K562 (cell line): ENCODE data around the gene SLC27A4. TPM values are rescaled to one million over a fixed set of nuclear protein-coding genes. Genes with fewer than 3 reads are reported as not detected.

Experiments used
- ATAC-seq: fragments of 200-7000 bp; cut with Tn5 transposase; 3 replicates; pipeline ENCODE4 v1.9.1; 2020; ENCODE audit warnings: moderate library complexity
- BruUV-seq: library from RNA; stranded (reverse); fragments of 400-500 nt; replicated peaks from 2 replicates; lab custom pipeline; 2021; lab: Mats Ljungman, UMichigan
- CTCF ChIA-PET: fragments of 300-600 bp; formaldehyde crosslinking; extraction: SDS; loops from one replicate; lab custom pipeline; 2021; ENCODE audit warnings: low intra/inter-chr PET ratio; lab: Yijun Ruan, JAX
- POLR2A ChIA-PET: fragments of 300-600, 350-650 bp; sonication (Branson Sonifier 250); formaldehyde crosslinking; extraction: SDS; loops from one replicate; lab custom pipeline; 2021; ENCODE audit warnings: antibody characterized with exemption, inconsistent platforms; lab: Yijun Ruan, JAX
- DNase-seq, 4 experiments: peaks; one replicate each; pipeline versions ENCODE4 v3.0.0 to v3.0.0-alpha.2; 2011 to 2018; ENCODE audit warnings: low spot score in 3 of 4, mixed read lengths in 3 of 4; ENCODE audit errors: extremely low read depth in 1 of 4
- FAIRE-seq: peaks from 2 replicates; lab custom pipeline; 2011; peaks lifted over from hg19 to GRCh38; lab: Jason Lieb, UNC
- H2AFZ ChIP-seq: 2 replicates; pipeline ENCODE4 v1.6.0; 2011; ENCODE audit warnings: low read depth, low read length, control low read depth, inconsistent platforms
- H3K27ac ChIP-seq: fragments of 200-600 bp; 3 replicates; pipeline ENCODE4 v1.8.0; 2011; ENCODE audit warnings: low read depth, mild to moderate bottlenecking, control low read depth, inconsistent platforms, low read length, moderate library complexity, mixed read lengths; ENCODE audit errors: extremely low read depth
- H3K27me3 ChIP-seq, 2 experiments: fragments of 300-600 bp in 1 of 2; 2 replicates in 1 of 2; 3 replicates in 1 of 2; pipeline versions ENCODE4 v1.6.0 to v1.8.0; 2011; ENCODE audit warnings: inconsistent platforms in 2 of 2, low read length in 2 of 2, mild to moderate bottlenecking in 1 of 2, mixed read lengths in 1 of 2, moderate library complexity in 1 of 2; ENCODE audit not compliant: control insufficient read depth in 2 of 2, insufficient read depth in 2 of 2
- H3K36me3 ChIP-seq: fragments of 300-600 bp; 3 replicates; pipeline ENCODE4 v1.8.0; 2011; ENCODE audit warnings: mild to moderate bottlenecking, low read length, inconsistent platforms; ENCODE audit not compliant: control insufficient read depth, insufficient read depth
- H3K4me1 ChIP-seq, 2 experiments: fragments of 200-600 bp in 1 of 2; replicated peaks in 1 of 2; 2 replicates in 1 of 2; 3 replicates in 1 of 2; pipeline versions ENCODE4 v1.5.1 to v1.8.0; 2011; ENCODE audit warnings: inconsistent platforms in 2 of 2, low read length in 2 of 2, mild to moderate bottlenecking in 1 of 2, mixed read lengths in 1 of 2, moderate library complexity in 1 of 2; ENCODE audit not compliant: control insufficient read depth in 2 of 2, insufficient read depth in 2 of 2
- H3K4me2 ChIP-seq: 2 replicates; pipeline ENCODE4 v1.6.1; 2011; ENCODE audit warnings: low read length, control low read depth, inconsistent platforms, mixed read lengths; ENCODE audit not compliant: insufficient read depth
- H3K4me3 ChIP-seq: fragments of 200-600 bp; sonication (generic), shearing (Covaris generic); 2 replicates; pipeline ENCODE4 v1.5.1; 2016; ENCODE audit warnings: control low read depth, inconsistent platforms
- H3K79me2 ChIP-seq: fragments of 200-600 bp; 3 replicates; pipeline ENCODE4 v1.8.0; 2011; ENCODE audit warnings: low read length, inconsistent platforms; ENCODE audit not compliant: control insufficient read depth, insufficient read depth
- H3K9ac ChIP-seq, 2 experiments: 2 replicates each; pipeline versions ENCODE4 v1.6.0 to v1.6.1; 2011; ENCODE audit warnings: low read depth in 2 of 2, low read length in 2 of 2, control low read depth in 1 of 2, inconsistent platforms in 1 of 2, mild to moderate bottlenecking in 1 of 2, mixed read lengths in 1 of 2; ENCODE audit not compliant: insufficient read depth in 1 of 2
- H3K9me1 ChIP-seq: one replicate; pipeline ENCODE4 v1.6.0; 2011; ENCODE audit warnings: inconsistent platforms, mild to moderate bottlenecking, low read length, moderate library complexity; ENCODE audit not compliant: control insufficient read depth, insufficient read depth
- H3K9me3 ChIP-seq: replicated peaks from 2 replicates; pipeline ENCODE4 v1.5.1; 2011; ENCODE audit warnings: low read depth, low read length, inconsistent platforms; ENCODE audit not compliant: control insufficient read depth, insufficient read depth
- H4K20me1 ChIP-seq: replicated peaks from 2 replicates; pipeline ENCODE4 v1.6.1; 2011; ENCODE audit warnings: low read length, inconsistent platforms, mixed read lengths; ENCODE audit not compliant: control insufficient read depth, insufficient read depth
- CHD4 ChIP-seq: fragments of 200-600 bp; sonication (generic); IDR thresholded peaks from 3 replicates; pipeline ENCODE4 v1.6.1; 2012; ENCODE audit warnings: low read depth, mild to moderate bottlenecking, mixed read lengths, low read length, inconsistent platforms; ENCODE audit not compliant: insufficient read depth, insufficient replicate concordance, poor library complexity, severe bottlenecking
- DNMT1 ChIP-seq: fragments of 450-650 bp; IDR thresholded peaks from 2 replicates; pipeline ENCODE4 v1.6.1; 2016; ENCODE audit warnings: antibody characterized with exemption, mild to moderate bottlenecking
- E2F3 ChIP-seq: fragments of 250-450 bp; sonication (Bioruptor Pico); IDR thresholded peaks from 2 replicates; pipeline ENCODE4 v1.4.0; 2020; ENCODE audit warnings: mild to moderate bottlenecking
- FOXK2 ChIP-seq, 2 experiments: fragments of 450-650 bp; IDR thresholded peaks in 1 of 2; conservative IDR thresholded peaks in 1 of 2; 2 replicates each; pipeline ENCODE4 v1.6.1; 2016; ENCODE audit warnings: low read depth in 2 of 2, mild to moderate bottlenecking in 1 of 2
- FOXP4 ChIP-seq: sonication (generic); formaldehyde crosslinking; IDR thresholded peaks from 2 replicates; pipeline ENCODE4 v1.8.0; 2022; ENCODE audit warnings: mild to moderate bottlenecking, missing genetic modification reagents, borderline replicate concordance
- GABPA ChIP-seq: fragments of 200-800 bp; sonication (Bioruptor generic); conservative IDR thresholded peaks from 2 replicates; pipeline ENCODE4 v1.6.1; 2016; ENCODE audit warnings: low read depth, missing genetic modification characterization, missing compliant biosample characterization
- GATA2 ChIP-seq: sonication (generic); formaldehyde crosslinking; IDR thresholded peaks from 2 replicates; pipeline ENCODE4 v1.4.0; 2020; ENCODE audit warnings: mild to moderate bottlenecking, missing genetic modification reagents
- LARP7 ChIP-seq: fragments of 450-650 bp; IDR thresholded peaks from 2 replicates; pipeline ENCODE4 v1.6.1; 2016
- MAFF ChIP-seq: IDR thresholded peaks from 2 replicates; pipeline ENCODE4 v1.6.1; 2012; ENCODE audit warnings: low read length, improper control_type of control experiment
- NFE2 ChIP-seq: IDR thresholded peaks from 2 replicates; pipeline ENCODE4 v1.6.1; 2014; ENCODE audit warnings: antibody characterized with exemption, low read depth
- PHB2 ChIP-seq: fragments of 450-650 bp; IDR thresholded peaks from 2 replicates; pipeline ENCODE4 v1.6.1; 2017; ENCODE audit warnings: low read depth
- PHF21A ChIP-seq: fragments of 450-650 bp; IDR thresholded peaks from 2 replicates; pipeline ENCODE4 v1.6.1; 2017; ENCODE audit warnings: low read depth, borderline replicate concordance
- POLR2G ChIP-seq: fragments of 200-400 bp; formaldehyde crosslinking; IDR thresholded peaks from 2 replicates; pipeline ENCODE4 v1.6.1; 2017; ENCODE audit warnings: low read depth, mild to moderate bottlenecking, antibody characterized with exemption, low read length, moderate library complexity
- ZBTB1 ChIP-seq: sonication (generic); formaldehyde crosslinking; IDR thresholded peaks from 2 replicates; pipeline ENCODE4 v1.8.1; 2023; ENCODE audit warnings: missing genetic modification reagents, low read depth, mild to moderate bottlenecking, borderline replicate concordance
- ZNF77 ChIP-seq: fragments of 250-450 bp; sonication (Bioruptor Pico); IDR thresholded peaks from 2 replicates; pipeline ENCODE4 v1.5.0; 2020
- WGBS: fragments of 100-300 bp; shearing (Covaris generic); methylation state at CpG from one replicate; pipeline ENCODE4 v1.1.6; 2016; ENCODE audit warnings: low coverage, mixed read lengths; ENCODE audit not compliant: insufficient coverage; ENCODE audit errors: missing lambda C conversion rate; 5-methylcytosine and 5-hydroxymethylcytosine counted together
- in situ Hi-C: fragments of 300-500 bp; cut with MboI; formaldehyde crosslinking; loops from 4 replicates; pipeline ENCODE4 v1.15.0; 2018; ENCODE audit warnings: inconsistent platforms, mixed read lengths
- intact Hi-C: fragments of 100-400 bp; cut with micrococcal nuclease; formaldehyde crosslinking; loops from 2 replicates; pipeline ENCODE4 v1.14.2; 2022
- polyA plus RNA-seq, 8 experiments: library from polyadenylated mRNA; depleted of rRNA in 4 of 8; stranded (reverse) in 5 of 8; unstranded in 3 of 8; fragments of >200 nt; fragmentation: Nextera tagmentation in 2 of 8; fragmentation: Illumina TruSeq in 1 of 8; extraction: Ambion mirVana in 2 of 8; extraction: Trizol in 1 of 8; gene quantifications; 2 replicates each; pipeline versions ENCODE4 v1.2.1 to v1.2.3, GENCODE V29; 2011 to 2014; ENCODE audit warnings: inconsistent platforms in 1 of 8, missing spikeins in 1 of 8
- total RNA-seq, 7 experiments: library from RNA; depleted of rRNA in 6 of 7; stranded (reverse); fragments of >200 nt in 6 of 7; fragmentation: Illumina TruSeq in 2 of 7; extraction: Trizol in 2 of 7; gene quantifications; 2 replicates each; pipeline versions ENCODE4 v1.2.1 to v1.2.3, GENCODE V29; 2011 to 2021; ENCODE audit warnings: low replicate concordance in 1 of 7

SLC27A4 gene
- total and polyA plus RNA-seq, 9 of the 15 experiments (the other 6 are each of a cell fraction or from before 2014, with no cell fraction given): 0.25 to 35.7 (median 14.0) TPM

- no peaks in the 10 kb centered on the region for H3K9me3 ChIP-seq
- DNase-seq (no peak), ATAC-seq (no peak), FAIRE-seq (no peak)
- intact Hi-C loops (no loop called here), in situ Hi-C loops (no loop called here)
- BruUV-seq: no TSS peak
- H3K9me1 ChIP-seq: no peaks in the 10 kb centered on the region
- no peak overlapping the region for H3K4me2 ChIP-seq
- peak; percentile 23 for TF ChIP-seq POLR2G
- no peak for TF ChIP-seq MAFF
- H2AFZ ChIP-seq: no peak overlapping the region
- H3K27ac ChIP-seq: no peak overlapping the region
- no peaks in the 10 kb centered on the region for H4K20me1 ChIP-seq
- H3K36me3 ChIP-seq: peaks cover 39% of the 10 kb centered on the region; the same call in 2 of the 3 replicates
- H3K4me3 ChIP-seq: no peak overlapping the region
- CTCF ChIA-PET: no interaction called here
- H3K79me2 ChIP-seq: no peaks in the 10 kb centered on the region
- 95% methylated on average over 20 of the region's 56 CpGs for WGBS
- H3K4me1 ChIP-seq: peaks cover 0 to 14% of the 10 kb centered on the region in 2 experiments; a peak in 3 of 5 replicates
- peaks cover 12 to 17% of the 10 kb centered on the region in 2 experiments for H3K27me3 ChIP-seq
- H3K9ac ChIP-seq: no peak overlapping the region
- POLR2A ChIA-PET: interaction anchor here (1.4 kb wide), 1 partner anchor 9 kb away, joined by 4 read pairs; no protein-coding TSS in a partner anchor
These were observed 52.9 kb downstream of the SLC27A4 start for GRCh38 chr9:128393145-128393775.

- Histone ChIP-seq H3K4me3 (no peak overlapping the region), H3K4me1 (peaks cover 0 to 14% of the 10 kb centered on the region in 2 experiments; a peak in 3 of 5 replicates), H4K20me1 (no peaks in the 10 kb centered on the region), H3K9me1 (no peaks in the 10 kb centered on the region), H3K27ac (no peak overlapping the region), H3K9me3 (no peaks in the 10 kb centered on the region), H3K9ac (peak overlapping the region in 1 of 2 experiments; percentile 21; a peak in 2 of 4 replicates), H3K27me3 (peaks cover 12 to 17% of the 10 kb centered on the region in 2 experiments), H3K36me3 (peaks cover 32% of the 10 kb centered on the region; the same call in 2 of the 3 replicates), H3K4me2 (no peak overlapping the region), H3K79me2 (no peaks in the 10 kb centered on the region), H2AFZ (no peak overlapping the region)
- POLR2A ChIA-PET: interaction anchor here (0.7 to 1.4 kb wide), 2 partner anchors 8 to 9 kb away, joined by 4 read pairs; no protein-coding TSS in a partner anchor
- DNase-seq (no peak), ATAC-seq (no peak), FAIRE-seq (no peak)
- BruUV-seq: no TSS peak
- in situ Hi-C loops (no loop called here), intact Hi-C loops (no loop called here)
- 52% methylated on average over 6 of the region's 7 CpGs for WGBS
- CTCF ChIA-PET: no interaction called here
- TF ChIP-seq DNMT1 (no peak), GATA2 (CRISPR knock-in tag) (no peak), NFE2 (no peak), PHF21A (no peak), CHD4 (no peak), FOXP4 (CRISPR knock-in tag) (no peak), E2F3 (CRISPR knock-in tag) (no peak), FOXK2 (conservative IDR thresholded peaks at IDR 0.05 in 1 of 2, IDR thresholded peaks at IDR 0.05 in 1 of 2; ENCODE audit: low read depth in 2 of 2) (no peak), PHB2 (no peak), GABPA (tag) (no peak), LARP7 (no peak), ZBTB1 (no peak), ZNF77 (CRISPR knock-in tag) (no peak)
These were observed 53.6 kb downstream of the SLC27A4 start for GRCh38 chr9:128393970-128394369.
